Glutamatergic neuron (in vitro differentiated cells): ENCODE data around the gene PRF1. TPM values are rescaled to one million over a fixed set of nuclear protein-coding genes. Genes with fewer than 3 reads are reported as not detected.

ENCODE experiments used
- DNase-seq: peaks from one replicate; pipeline ENCODE4 v3.0.0; 2022
- H3K27ac Mint-ChIP-seq: one replicate; pipeline ENCODE4 v1.8.0; 2020; ENCODE audit warnings: mild to moderate bottlenecking, mixed read lengths, inconsistent platforms; ENCODE audit not compliant: unreplicated experiment
- H3K27me3 Mint-ChIP-seq: one replicate; pipeline ENCODE4 v1.8.0; 2020; ENCODE audit warnings: mild to moderate bottlenecking, moderate library complexity, mixed read lengths, inconsistent platforms; ENCODE audit not compliant: unreplicated experiment
- H3K36me3 Mint-ChIP-seq: one replicate; pipeline ENCODE4 v1.8.0; 2020; ENCODE audit warnings: mild to moderate bottlenecking, mixed read lengths, inconsistent platforms; ENCODE audit not compliant: unreplicated experiment
- H3K4me1 Mint-ChIP-seq: one replicate; pipeline ENCODE4 v1.8.0; 2020; ENCODE audit warnings: mild to moderate bottlenecking, low read depth, mixed read lengths, inconsistent platforms; ENCODE audit not compliant: unreplicated experiment
- H3K4me3 Mint-ChIP-seq: one replicate; pipeline ENCODE4 v1.8.0; 2020; ENCODE audit warnings: mild to moderate bottlenecking, mixed read lengths, inconsistent platforms; ENCODE audit not compliant: unreplicated experiment
- H3K9me3 Mint-ChIP-seq: one replicate; pipeline ENCODE4 v1.8.0; 2020; ENCODE audit warnings: mild to moderate bottlenecking, moderate library complexity, mixed read lengths, inconsistent platforms; ENCODE audit not compliant: unreplicated experiment
- CTCF ChIP-seq: fragments of 200-600 bp; sonication (generic); IDR thresholded peaks from one replicate; pipeline ENCODE4 v1.5.0; 2021; ENCODE audit not compliant: partially characterized antibody, unreplicated experiment
- total RNA-seq: library from RNA; stranded (reverse); fragmentation: NEBNext Ultra II Directional; extraction: Animal tissue kit (Norgen Biotek cat#: 25700); gene quantifications from one replicate; pipeline ENCODE4 v1.2.1, GENCODE V29; 2021; ENCODE audit not compliant: unreplicated experiment

Gene PRF1
- total RNA-seq, 1 donor from 2014 or later: 2.6 TPM

DNA sequence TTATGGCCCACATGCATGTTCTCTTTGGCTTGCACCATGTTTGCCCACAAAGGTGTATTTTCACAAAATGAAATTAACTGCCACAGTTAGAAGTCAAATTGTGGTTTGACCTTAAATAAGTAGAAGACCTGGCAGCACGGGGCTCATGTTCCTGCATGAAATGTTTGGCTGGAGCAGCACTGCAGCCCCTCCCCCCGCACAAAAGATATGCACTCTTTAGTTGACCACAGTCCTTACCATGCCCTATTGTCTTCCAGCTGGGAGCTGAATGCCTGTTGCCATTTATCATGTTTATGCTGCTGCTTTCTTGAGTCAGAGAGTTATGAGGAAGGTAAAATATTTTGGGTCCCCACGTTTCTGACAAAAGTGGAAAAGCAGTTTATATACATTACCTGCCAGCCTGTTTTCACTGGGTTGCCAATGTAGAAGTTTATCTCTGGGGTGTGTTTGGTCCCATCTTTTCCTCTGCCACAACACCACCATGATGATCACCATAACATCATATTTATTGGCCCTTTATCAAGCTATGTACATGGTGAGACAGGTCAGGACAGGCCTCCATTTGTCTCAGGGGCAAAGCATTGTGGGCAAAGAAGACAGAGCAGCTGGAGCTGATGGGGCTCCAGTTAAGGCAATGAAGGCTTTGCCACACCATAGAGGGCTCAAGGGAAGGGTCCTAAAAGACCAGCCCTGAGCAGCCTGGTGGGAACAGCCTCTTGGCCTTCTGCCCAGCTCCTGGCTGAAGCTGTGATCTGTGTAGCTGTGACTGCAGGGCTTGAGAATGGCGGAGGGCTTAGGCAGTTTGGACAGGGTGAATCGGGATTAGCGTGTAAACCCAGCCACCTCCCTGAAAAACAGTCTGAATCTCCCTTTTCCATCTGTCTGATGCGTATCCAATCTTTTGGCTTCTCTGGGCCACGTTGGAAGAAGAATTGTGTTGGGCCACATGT is 5.4 kb downstream of the PRF1 start:
- no peak for DNase-seq
- no peaks in the 10 kb centered on the region for H3K27me3 Mint-ChIP-seq
- no peak for TF ChIP-seq CTCF
- H3K4me1 Mint-ChIP-seq: no peaks in the 10 kb centered on the region
- no peaks in the 10 kb centered on the region for H3K9me3 Mint-ChIP-seq
- no peak overlapping the region for H3K27ac Mint-ChIP-seq
- no peaks in the 10 kb centered on the region for H3K36me3 Mint-ChIP-seq
- no peak overlapping the region for H3K4me3 Mint-ChIP-seq

DNA sequence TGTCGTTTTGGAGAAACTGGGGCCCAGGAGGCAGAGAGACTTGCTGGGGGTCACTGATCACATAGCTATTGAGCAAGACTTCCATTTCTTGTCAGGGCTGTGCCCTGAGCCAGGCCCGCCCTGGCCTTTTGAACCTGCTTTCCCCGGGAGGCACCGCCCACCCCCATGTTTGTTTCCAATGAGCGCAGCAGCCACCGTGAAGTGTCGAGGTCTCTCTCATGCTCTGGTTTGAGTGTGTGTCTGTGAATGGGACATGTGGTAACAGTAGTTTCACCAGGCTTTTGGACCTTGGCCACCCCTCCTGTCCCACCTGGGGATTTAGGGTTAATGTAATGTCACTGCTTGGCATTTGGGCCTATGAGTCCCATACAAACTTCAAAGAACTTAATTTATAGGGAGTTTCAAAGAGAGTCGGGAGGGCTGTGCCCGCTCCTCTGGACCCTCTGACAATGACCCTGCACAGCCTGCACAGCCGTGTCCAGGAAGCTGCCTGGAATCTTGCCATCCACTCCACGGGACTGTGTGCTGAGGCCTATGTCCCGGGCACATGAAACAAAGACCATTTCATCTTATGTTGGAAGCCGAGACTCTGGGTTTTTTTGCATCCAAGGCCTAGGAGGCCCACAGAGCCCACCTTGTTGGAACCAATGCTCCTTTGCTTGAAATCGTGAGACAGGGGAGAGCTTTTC is 6.3 kb downstream of the PRF1 start:
- Mint-ChIP-seq H3K9me3 (peaks cover under 1% of the 10 kb centered on the region), H3K27ac (no peak overlapping the region), H3K4me3 (no peak overlapping the region), H3K4me1 (no peaks in the 10 kb centered on the region), H3K36me3 (no peaks in the 10 kb centered on the region), H3K27me3 (no peaks in the 10 kb centered on the region)
- no peak for TF ChIP-seq CTCF
- DNase-seq: no peak

DNA sequence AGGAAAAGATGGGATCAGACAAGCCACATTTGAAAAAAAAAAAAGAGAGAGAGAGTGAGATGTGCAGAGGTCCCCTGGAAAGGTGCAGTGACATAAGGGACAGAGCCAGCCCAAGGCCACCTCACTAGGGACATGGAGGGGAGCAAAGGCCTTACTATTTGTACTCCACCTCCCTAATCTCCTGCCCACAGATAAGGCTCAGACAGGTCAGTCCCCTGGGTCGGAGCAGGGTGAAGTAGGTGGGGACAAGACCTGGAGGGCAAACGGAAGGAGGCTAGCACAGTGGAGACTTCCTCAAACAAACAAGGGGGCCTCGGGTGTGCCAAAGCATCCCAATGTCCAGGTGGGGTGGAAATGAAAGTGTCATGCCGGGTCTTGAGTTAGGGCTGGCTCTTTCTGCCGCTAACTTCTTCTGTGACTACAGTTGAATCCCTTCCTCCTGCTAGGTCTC is 7.0 kb downstream of the PRF1 start:
- H3K4me1 Mint-ChIP-seq: no peaks in the 10 kb centered on the region
- no peak overlapping the region for H3K4me3 Mint-ChIP-seq
- peaks cover 3% of the 10 kb centered on the region for H3K9me3 Mint-ChIP-seq
- TF ChIP-seq CTCF: no peak
- H3K36me3 Mint-ChIP-seq: no peaks in the 10 kb centered on the region
- H3K27me3 Mint-ChIP-seq: no peaks in the 10 kb centered on the region
- no peak overlapping the region for H3K27ac Mint-ChIP-seq
- DNase-seq: no peak

DNA sequence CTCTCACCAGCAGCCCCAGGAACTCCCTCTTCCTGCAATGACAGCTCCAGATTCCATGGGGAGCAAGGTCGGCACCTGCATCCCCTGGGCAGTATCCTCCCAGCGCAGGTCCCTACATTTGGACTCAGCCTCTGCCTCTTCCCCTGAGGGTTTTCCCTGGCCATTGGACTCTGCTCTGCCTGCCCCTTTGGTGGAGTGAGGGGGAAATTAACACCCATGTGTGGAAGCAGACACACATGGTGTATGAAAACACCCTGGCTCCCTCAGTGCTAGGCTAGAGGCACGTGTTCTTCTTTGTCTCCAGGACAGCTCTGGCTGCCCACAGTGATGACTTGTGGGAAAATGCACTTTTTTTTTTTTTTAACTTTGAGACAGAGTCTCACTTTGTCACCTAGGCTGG is 8.4 kb downstream of the PRF1 start:
- no peak overlapping the region for H3K4me3 Mint-ChIP-seq
- no peak for DNase-seq
- H3K9me3 Mint-ChIP-seq: peaks cover 3% of the 10 kb centered on the region
- TF ChIP-seq CTCF: no peak
- H3K4me1 Mint-ChIP-seq: peaks cover 6% of the 10 kb centered on the region
- no peaks in the 10 kb centered on the region for H3K36me3 Mint-ChIP-seq
- H3K27ac Mint-ChIP-seq: no peak overlapping the region
- H3K27me3 Mint-ChIP-seq: no peaks in the 10 kb centered on the region

DNA sequence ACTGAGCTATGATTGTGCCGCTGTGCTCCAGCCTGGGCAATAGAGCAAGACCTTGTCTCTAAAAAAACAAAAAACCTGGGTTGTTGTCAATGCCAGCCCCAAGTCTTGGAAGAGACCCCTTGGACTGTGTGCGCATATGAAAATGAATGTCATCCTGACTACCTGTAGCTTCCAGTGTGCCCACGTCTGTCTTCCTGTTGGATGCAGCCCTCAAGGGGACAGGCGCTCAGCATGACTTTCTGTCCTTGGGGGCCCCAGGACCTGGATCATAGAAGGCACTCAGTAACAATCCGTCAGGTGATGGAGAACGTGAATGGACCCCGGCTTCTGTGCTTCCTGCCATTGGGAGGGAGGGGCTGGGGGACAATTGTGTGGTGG is 9.0 kb downstream of the PRF1 start:
- H3K4me3 Mint-ChIP-seq: no peak overlapping the region
- peaks cover 3% of the 10 kb centered on the region for H3K9me3 Mint-ChIP-seq
- no peak overlapping the region for H3K27ac Mint-ChIP-seq
- DNase-seq: no peak
- no peaks in the 10 kb centered on the region for H3K36me3 Mint-ChIP-seq
- peaks cover 11% of the 10 kb centered on the region for H3K4me1 Mint-ChIP-seq
- H3K27me3 Mint-ChIP-seq: no peaks in the 10 kb centered on the region
- no peak for TF ChIP-seq CTCF
